ENCODE results near the gene BICD1.
"Not testable (repeated sequence)": the region's sequence is repeated elsewhere in the genome, so short reads cannot be mapped to it uniquely, and the experiment has no call there.

Gene BICD1

DNA sequence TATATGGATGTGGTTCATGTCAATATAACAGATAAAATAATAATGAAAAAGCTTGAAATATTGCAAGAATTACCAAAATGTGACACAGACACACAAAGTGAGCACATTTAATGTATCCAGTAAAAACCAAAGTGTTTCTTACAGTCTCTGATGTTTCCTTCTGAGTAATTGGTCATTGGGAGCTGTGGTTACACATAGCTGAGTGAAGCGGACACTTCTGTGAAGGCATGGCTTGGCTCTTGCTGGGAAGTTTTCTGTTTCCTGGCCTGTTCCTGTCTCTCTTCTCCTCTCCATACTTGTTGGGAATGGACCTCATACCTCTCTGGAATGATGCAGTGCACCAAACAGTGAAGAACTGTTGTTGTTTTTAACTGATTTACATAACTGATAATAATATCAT, 117.3 kb downstream of the BICD1 start:
- Mint-ChIP-seq H3K4me3 (no peak overlapping the region), H3K27me3 (no peaks in the 10 kb centered on the region), H3K4me1 (no peaks in the 10 kb centered on the region), H3K27ac (no peak overlapping the region), H3K9me3 (no peaks in the 10 kb centered on the region)
- DNase-seq (no peak), ATAC-seq (no peak)

DNA sequence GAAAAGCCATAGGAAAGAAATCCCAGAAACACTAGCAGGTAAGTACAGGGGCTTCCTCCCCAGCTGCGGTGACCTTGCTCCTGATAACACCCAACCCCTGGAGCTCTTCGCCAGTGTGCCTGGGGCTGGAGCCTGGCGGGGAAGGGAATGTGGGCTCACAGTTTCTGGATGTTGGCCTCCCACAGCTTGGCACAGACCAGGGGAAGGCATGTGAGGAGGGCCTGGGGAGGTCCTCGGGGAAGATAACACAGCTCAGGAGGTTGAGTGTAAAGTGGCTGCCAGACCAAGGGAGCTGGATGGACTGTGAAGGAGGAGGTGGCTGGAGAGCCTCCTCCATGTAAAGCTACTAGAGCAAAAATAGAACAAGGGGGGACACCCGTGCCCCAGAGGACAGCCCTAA, 120.1 kb downstream of the BICD1 start:
- no peak for ATAC-seq
- no peak for DNase-seq
- Mint-ChIP-seq H3K9me3 (no peaks in the 10 kb centered on the region), H3K27me3 (no peaks in the 10 kb centered on the region), H3K4me1 (no peaks in the 10 kb centered on the region), H3K4me3 (no peak overlapping the region), H3K27ac (peak overlapping the region in 1 of 2 donors; percentile 83)

DNA sequence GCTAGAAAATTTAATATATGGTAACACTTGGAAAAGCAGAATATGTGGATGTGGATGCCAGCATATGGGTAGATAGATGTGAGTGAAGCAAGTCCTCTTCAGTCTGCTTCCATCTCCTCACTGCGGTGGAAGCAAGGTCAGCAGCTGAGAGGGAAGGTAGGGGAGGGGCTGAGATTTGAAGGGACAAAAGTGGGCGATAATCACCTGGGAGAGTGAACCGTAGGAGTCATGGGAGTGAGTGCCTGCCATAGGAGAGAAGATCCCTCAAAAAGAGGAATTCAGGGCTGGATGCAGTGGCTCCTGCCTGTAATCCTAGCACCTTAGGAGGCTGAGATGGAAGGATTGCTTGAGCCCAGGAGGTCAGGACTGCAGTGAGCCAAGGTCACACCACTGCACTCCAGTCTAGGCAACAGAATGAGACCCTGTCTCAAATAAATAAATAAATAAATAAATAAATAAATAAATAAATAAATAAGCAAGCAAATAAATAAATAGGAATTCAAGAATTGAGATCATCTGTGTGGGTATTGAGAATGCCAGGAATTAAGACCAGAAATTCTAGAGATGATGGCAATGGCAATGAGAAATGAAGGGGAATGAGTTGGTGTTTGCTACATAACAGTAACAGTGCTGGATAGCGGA, 123.4 kb downstream of the BICD1 start:
- H3K27ac Mint-ChIP-seq = no peak overlapping the region
- no peak for ATAC-seq
- no peaks in the 10 kb centered on the region for H3K4me1 Mint-ChIP-seq
- DNase-seq = no peak
- no peaks in the 10 kb centered on the region for H3K9me3 Mint-ChIP-seq
- no peak overlapping the region for H3K4me3 Mint-ChIP-seq
- H3K27me3 Mint-ChIP-seq = no peaks in the 10 kb centered on the region

DNA sequence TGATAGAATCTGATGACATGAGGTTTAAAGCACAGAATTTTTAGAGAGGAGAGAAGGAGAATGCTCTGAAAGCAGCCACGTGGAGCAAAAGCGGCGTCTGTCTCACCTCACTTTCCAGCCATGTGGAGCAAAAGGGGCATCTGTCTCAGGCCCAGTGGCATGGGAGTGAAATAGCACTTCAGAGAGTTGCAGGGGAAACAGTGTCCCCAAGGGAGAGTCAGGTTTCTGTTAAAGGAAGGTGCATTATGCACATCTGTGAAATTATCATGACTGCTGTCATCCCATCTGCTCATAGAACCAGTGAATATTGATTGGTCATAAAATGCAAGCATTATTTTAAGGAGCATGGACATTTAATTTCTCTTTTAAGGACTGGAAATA, 124.0 kb downstream of the BICD1 start:
- no peak overlapping the region for H3K4me3 Mint-ChIP-seq
- no peaks in the 10 kb centered on the region for H3K9me3 Mint-ChIP-seq
- ATAC-seq = no peak
- DNase-seq = no peak
- no peaks in the 10 kb centered on the region for H3K27me3 Mint-ChIP-seq
- no peak overlapping the region for H3K27ac Mint-ChIP-seq
- H3K4me1 Mint-ChIP-seq = no peaks in the 10 kb centered on the region

DNA sequence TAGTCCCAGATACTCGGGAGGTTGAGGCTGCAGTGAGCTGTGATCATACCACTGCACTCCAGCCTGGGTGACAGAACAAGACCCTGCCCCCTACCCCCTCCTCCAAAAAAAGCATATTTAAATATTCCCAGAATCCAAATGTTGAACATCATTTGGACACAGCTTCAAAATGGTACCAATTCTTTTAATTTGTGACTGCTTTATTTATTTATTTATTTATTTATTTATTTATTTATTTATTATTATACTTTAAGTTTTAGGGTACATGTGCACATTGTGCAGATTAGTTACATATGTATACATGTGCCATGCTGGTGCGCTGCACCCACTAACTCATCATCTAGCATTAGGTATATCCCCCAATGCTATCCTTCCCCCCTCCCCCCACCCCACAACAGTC, 124.7 kb downstream of the BICD1 start:
- not testable (repeated sequence) for ATAC-seq, DNase-seq, H3K27ac Mint-ChIP-seq, H3K4me1 Mint-ChIP-seq, H3K9me3 Mint-ChIP-seq, H3K27me3 Mint-ChIP-seq, H3K4me3 Mint-ChIP-seq

DNA sequence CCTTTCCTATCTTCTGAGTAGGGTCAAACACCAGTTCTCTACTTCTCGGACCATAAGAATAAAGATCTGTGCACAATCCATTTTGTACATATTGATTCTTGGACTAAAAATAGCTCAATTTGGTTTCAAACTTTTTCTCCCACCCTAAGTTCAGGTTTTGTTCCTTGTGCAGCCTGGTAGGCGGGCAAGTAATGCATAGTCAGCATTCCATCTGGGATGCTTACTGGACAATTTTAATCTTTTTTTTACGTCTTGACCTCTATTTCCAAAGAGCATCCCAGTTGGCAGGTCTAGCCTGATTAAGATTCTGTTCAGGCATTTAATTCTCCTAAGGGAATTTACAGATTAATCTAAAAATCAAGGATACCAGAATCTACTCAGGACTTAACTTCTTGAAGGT, 126.9 kb downstream of the BICD1 start:
- Mint-ChIP-seq H3K4me1 (no peaks in the 10 kb centered on the region), H3K27me3 (no peaks in the 10 kb centered on the region), H3K9me3 (peaks cover 5 to 12% of the 10 kb centered on the region in 2 donors), H3K27ac (no peak overlapping the region), H3K4me3 (no peak overlapping the region)
- DNase-seq (no peak), ATAC-seq (no peak)

DNA sequence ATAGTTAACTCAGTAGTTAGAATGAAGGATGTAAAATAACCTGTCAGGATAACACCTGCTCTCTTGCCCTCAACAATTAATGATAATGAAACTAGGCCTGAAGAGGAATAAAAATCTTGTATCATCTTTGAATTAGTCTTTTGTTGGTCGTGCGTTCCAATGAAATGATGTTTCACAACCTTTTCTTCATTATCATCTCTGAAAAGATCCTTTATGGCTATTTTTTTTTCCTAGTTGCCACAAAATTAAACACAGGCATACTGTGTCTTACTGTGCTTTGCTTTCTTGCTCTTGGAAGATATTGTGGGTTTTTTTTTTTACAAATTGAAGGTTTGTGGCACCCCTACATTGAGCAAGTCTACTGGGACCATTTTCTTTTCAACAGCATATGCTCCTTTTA, 128.6 kb downstream of the BICD1 start:
- peaks cover 5 to 12% of the 10 kb centered on the region in 2 donors for H3K9me3 Mint-ChIP-seq
- no peak overlapping the region for H3K4me3 Mint-ChIP-seq
- H3K27me3 Mint-ChIP-seq = no peaks in the 10 kb centered on the region
- H3K4me1 Mint-ChIP-seq = no peaks in the 10 kb centered on the region
- DNase-seq = no peak
- no peak overlapping the region for H3K27ac Mint-ChIP-seq
- ATAC-seq = no peak

DNA sequence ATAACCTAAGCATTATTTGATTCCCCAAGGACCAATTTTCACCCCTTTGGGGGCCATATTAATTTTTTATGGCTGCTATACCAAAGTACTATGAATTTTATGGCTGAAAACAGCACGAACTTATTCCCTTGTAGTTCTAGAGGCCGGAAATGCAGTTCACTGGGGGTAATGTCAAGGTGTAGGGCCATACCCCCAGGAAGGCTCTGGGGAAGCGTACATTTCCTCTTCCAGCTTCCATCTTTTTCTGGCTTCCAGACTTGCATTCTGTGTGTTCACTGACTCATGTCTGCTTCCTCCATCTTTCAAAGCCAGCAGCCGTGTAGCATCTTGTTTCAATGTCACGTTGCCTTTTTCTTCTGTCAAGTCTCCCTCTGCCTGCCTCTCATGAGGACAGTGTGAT, 133.5 kb downstream of the BICD1 start:
- peak overlapping the region in 1 of 2 donors; percentile 84 for H3K27ac Mint-ChIP-seq
- peaks cover 5 to 12% of the 10 kb centered on the region in 2 donors for H3K9me3 Mint-ChIP-seq
- no peaks in the 10 kb centered on the region for H3K4me1 Mint-ChIP-seq
- H3K4me3 Mint-ChIP-seq = no peak overlapping the region
- DNase-seq (no peak), ATAC-seq (no peak)
- no peaks in the 10 kb centered on the region for H3K27me3 Mint-ChIP-seq

DNA sequence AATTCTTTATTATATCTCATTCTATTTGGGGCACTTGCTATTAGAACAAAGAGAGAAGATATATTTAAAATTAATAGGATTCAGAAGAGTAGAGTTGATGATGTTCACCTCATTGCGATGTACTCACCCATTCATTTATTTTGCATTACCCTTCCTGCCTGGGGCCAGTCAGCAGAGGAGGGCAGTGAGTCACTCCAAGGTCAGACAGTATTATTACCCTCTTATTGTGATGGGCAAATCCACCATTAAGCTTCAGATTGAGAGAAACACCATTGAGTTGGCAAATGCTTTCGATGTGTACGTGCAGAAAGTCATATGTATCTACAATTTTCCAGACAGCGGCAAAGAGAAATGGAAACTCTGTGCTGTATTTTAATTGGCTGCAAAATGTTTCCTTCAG, 134.2 kb downstream of the BICD1 start:
- no peaks in the 10 kb centered on the region for H3K27me3 Mint-ChIP-seq
- H3K4me3 Mint-ChIP-seq = no peak overlapping the region
- no peak for ATAC-seq
- no peaks in the 10 kb centered on the region for H3K4me1 Mint-ChIP-seq
- H3K9me3 Mint-ChIP-seq = peaks cover 5 to 12% of the 10 kb centered on the region in 2 donors
- no peak for DNase-seq
- H3K27ac Mint-ChIP-seq = no peak overlapping the region

DNA sequence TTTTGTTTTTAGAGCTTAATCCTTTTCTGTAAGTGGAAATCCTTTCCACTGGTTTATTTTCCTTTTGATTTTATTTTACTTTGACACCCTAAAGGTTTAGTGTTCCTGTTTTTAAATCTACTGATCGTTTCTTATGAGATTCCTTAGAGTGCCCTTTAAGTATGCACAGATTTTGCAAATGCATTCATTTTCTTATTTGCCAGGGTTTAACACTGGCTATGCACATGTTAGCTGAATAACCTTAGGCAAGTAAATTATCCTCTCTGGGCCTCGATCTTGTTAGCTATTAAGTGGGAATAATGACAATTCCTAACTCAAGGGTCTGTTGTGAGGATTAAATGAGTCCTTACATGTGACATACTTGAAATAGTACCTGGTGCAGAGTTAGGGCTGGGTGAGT, 136.0 kb downstream of the BICD1 start:
- ATAC-seq (no peak), DNase-seq (no peak)
- Mint-ChIP-seq H3K4me3 (no peak overlapping the region), H3K4me1 (no peaks in the 10 kb centered on the region), H3K27me3 (no peaks in the 10 kb centered on the region), H3K9me3 (peaks cover 0 to 11% of the 10 kb centered on the region in 2 donors), H3K27ac (no peak overlapping the region)

DNA sequence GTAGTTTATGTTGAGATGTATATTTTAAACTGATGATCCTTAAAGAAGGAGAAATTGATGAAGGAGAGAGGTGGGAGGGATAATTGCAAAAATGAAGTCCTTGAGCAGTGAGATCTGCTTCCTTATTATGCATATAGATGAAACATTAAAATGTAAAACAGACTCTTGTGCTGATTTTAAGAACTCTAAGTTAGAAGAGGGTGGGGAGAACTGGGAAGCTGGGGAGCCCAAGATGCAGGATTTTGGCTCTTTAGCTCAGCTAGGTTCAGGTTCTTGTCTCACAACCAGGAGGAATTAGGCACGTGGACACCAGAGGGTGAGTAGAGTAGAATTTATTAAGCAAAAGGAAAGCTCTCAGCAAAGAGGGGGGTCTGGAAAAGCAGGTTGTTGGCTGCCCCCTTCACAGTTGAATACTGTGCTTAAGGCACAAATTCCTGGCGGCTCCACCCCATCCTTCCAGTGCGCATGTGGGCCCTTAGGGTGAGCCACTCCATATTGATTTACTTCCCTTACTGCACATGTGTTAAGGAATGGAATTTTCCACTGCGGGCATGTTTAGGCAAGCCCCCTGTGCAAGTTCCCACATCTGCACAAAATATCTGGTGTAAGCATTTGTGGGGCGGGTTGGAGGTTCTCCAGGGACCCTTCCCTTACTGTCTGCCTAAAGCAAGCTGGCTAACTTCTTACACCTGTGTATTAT, 141.9 kb downstream of the BICD1 start:
- DNase-seq = no peak
- no peak for ATAC-seq
- H3K4me3 Mint-ChIP-seq = no peak overlapping the region
- H3K4me1 Mint-ChIP-seq = no peaks in the 10 kb centered on the region
- no peaks in the 10 kb centered on the region for H3K27me3 Mint-ChIP-seq
- peak overlapping the region in 1 of 2 donors; percentile 72 for H3K27ac Mint-ChIP-seq
- H3K9me3 Mint-ChIP-seq = peaks cover 7 to 17% of the 10 kb centered on the region in 2 donors

DNA sequence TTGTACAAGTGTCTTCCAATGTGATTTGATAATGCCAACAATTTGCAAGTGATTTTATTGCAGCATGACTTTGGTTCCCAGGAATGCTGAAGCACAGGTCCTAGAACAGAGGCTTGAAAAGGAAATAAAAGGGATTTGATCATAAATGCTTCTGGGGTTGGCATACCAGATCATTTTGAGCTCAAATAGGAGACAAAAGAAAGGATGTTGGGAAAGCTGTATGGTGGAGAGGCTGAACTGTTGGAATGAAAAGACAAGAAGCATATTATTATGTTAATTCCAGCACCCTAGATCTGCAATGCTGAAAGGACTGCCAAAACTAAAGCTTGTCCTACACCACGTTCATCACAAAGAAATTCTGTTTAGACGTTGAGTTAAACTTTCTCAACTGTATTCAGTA, 143.1 kb downstream of the BICD1 start:
- DNase-seq = no peak
- H3K4me1 Mint-ChIP-seq = no peaks in the 10 kb centered on the region
- no peak for ATAC-seq
- no peak overlapping the region for H3K4me3 Mint-ChIP-seq
- H3K9me3 Mint-ChIP-seq = peaks cover 7 to 17% of the 10 kb centered on the region in 2 donors
- no peaks in the 10 kb centered on the region for H3K27me3 Mint-ChIP-seq
- no peak overlapping the region for H3K27ac Mint-ChIP-seq

DNA sequence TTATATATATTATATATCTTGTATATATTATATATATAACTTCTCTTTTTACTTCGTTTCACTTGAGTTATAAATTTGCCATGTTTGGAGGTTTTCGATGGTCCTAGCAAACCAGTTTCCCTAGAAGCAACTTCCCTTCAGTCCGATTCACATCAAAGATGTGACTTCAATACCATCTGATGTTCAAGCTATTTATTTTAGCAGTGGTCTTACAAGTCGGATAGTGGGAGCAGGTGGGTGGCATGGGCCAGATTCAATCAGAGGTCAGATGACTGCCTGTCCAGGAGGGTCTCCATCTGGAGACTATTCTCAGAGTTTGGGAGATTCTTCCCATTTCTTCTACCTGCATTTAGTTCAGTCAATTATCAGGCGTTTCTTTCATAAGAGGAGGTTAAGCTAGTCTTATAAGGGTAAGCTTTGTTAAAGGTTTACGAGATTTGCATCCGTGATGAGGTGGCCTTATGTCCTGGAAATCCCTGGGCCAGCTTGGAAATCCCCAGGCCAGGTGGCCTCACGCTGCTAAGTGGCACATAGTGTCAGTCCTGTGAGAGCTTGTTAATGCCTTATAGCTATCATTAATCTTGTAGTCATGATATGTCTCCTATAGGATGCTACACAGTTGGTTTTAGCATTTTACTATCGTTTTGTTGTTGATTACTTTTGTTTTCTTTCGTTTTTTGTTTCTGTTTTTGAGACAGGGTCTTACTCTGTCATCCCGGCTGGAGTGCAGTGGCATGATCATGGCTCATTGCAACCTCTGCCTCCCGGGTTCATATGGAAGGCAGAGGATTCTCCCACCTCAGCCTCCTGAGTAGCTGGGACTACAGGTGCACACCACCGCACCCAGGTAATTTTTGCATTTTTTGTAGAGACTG, 145.8 kb downstream of the BICD1 start:
- no peak overlapping the region for H3K27ac Mint-ChIP-seq
- ATAC-seq = no peak
- peaks cover 7 to 11% of the 10 kb centered on the region in 2 donors for H3K9me3 Mint-ChIP-seq
- no peak overlapping the region for H3K4me3 Mint-ChIP-seq
- no peaks in the 10 kb centered on the region for H3K4me1 Mint-ChIP-seq
- DNase-seq = no peak
- no peaks in the 10 kb centered on the region for H3K27me3 Mint-ChIP-seq

DNA sequence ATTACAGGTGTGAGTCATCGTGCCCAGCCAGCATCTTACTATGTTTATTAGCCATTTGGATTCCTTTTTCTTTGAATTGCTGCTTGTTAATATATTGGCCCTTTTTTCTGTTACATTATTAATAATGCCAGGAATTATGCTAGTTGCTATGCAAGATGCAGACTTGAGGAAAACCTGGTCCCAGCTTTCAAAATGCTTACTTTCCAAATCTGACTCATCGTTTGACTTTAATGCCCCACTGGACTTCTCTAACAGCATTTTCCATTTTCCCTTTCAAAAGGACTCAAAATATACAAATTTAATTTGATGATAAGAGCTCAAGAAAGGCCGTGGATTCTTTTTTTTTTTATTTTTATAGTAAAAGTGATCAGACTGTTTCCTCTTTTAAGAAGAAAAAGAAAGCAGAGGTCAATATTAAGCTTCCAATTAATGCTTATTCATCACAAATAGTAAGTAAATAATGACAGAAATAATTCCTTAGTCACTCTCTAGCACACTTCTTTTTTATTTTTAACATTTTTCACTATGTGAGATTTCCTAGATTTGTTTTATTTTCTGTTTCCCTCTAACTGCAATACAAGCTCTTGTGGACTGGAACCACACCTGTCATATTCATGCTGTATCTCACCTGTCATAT, 146.6 kb downstream of the BICD1 start:
- ATAC-seq (no peak), DNase-seq (no peak)
- H3K4me1 Mint-ChIP-seq = peaks cover 5% of the 10 kb centered on the region
- H3K27me3 Mint-ChIP-seq = no peaks in the 10 kb centered on the region
- no peak overlapping the region for H3K27ac Mint-ChIP-seq
- peaks cover 4 to 5% of the 10 kb centered on the region in 2 donors for H3K9me3 Mint-ChIP-seq
- no peak overlapping the region for H3K4me3 Mint-ChIP-seq

DNA sequence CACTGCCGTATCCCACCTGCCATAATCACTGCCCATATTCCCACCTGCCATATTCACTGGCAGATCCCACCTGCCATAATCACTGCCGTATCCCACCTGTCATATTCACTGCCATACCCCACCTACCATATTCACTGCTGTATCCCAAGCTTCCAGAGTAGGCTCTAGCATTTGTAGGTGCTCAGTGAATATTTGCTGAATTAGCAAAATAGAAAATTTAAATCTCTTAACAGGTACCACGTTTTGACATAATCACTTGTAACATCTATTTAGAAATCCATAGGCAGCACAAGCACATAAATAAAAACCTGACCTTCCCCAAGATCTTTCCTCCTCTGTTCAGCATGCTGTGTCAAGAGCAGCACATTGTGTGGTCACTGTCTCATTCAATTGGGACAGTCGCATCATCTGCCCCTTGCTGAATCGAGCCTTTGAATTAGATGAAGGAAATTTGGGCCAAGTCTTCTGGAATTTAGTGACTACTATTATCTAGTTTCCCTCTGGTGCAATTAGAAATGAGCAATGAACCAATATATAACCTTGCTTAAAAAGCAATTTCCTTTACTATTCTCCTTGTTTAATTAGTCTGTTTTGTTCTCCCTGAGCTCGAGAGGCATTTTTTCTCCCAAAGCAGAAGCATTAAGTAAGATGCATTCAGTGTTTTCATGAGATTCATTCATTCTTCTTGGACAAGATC, 147.8 kb downstream of the BICD1 start:
- H3K4me3 Mint-ChIP-seq = no peak overlapping the region
- ATAC-seq (no peak), DNase-seq (no peak)
- H3K9me3 Mint-ChIP-seq = peaks cover 0 to 6% of the 10 kb centered on the region in 2 donors
- H3K27me3 Mint-ChIP-seq = no peaks in the 10 kb centered on the region
- H3K4me1 Mint-ChIP-seq = peaks cover 10% of the 10 kb centered on the region
- H3K27ac Mint-ChIP-seq = peak overlapping the region in 1 of 2 donors; percentile 6

Measured in stimulated activated naive CD8-positive, alpha-beta T cell treated with anti-CD3 and anti-CD28 coated beads, Interleukin-15, amount 100 ng/mL, for 72 hours (primary cell).